HEK293 (cell line): ENCODE data around the gene FAM171A2.
"Not testable (repeated sequence)": the region's sequence is repeated elsewhere in the genome, so short reads cannot be mapped to it uniquely, and the experiment has no call there.

Experiments
- CTCF ChIA-PET: fragments of 350-600 bp; formaldehyde crosslinking; extraction: SDS; loops from one replicate; lab custom pipeline; 2021; ENCODE audit warnings: antibody characterized with exemption; lab: Yijun Ruan, JAX
- POLR2A ChIA-PET: fragments of 300-600 bp; formaldehyde crosslinking; extraction: SDS; loops from one replicate; lab custom pipeline; 2020; ENCODE audit warnings: antibody characterized with exemption, inconsistent platforms; lab: Yijun Ruan, JAX
- H3K27ac ChIP-seq: fragments of 200-500 bp; sonication (Bioruptor generic); 2 replicates; pipeline ENCODE4 v1.5.1; 2014; ENCODE audit warnings: low read depth, low read length, control low read depth, inconsistent platforms; ENCODE audit errors: extremely low read depth
- H3K36me3 ChIP-seq, 2 experiments: fragments of 200-500 bp in 1 of 2; sonication (Bioruptor generic) in 1 of 2; 1 replicate in 1 of 2; 2 replicates in 1 of 2; pipeline ENCODE4 v1.5.1; 2014 to 2017; ENCODE audit warnings: inconsistent platforms in 2 of 2, low read length in 2 of 2; ENCODE audit not compliant: control insufficient read depth in 2 of 2, insufficient read depth in 1 of 2
- H3K4me1 ChIP-seq: fragments of 200-500 bp; sonication (Bioruptor generic); 2 replicates; pipeline ENCODE4 v1.5.1; 2014; ENCODE audit warnings: mild to moderate bottlenecking, low read length, inconsistent platforms; ENCODE audit not compliant: control insufficient read depth, insufficient read depth
- H3K4me3 ChIP-seq: 2 replicates; pipeline ENCODE4 v1.5.1; 2011; ENCODE audit warnings: low read depth, mild to moderate bottlenecking, control low read depth, low read length, moderate library complexity
- H3K9me3 ChIP-seq: fragments of 200-500 bp; sonication (Bioruptor generic); 2 replicates; pipeline ENCODE4 v1.5.1; 2014; ENCODE audit warnings: low read depth, low read length, inconsistent platforms; ENCODE audit not compliant: control insufficient read depth, insufficient read depth
- HOXC10 ChIP-seq: sonication (generic); formaldehyde crosslinking; IDR thresholded peaks from 2 replicates; pipeline ENCODE4 v1.8.1; 2023; ENCODE audit warnings: mild to moderate bottlenecking, missing genetic modification reagents
- SP2 ChIP-seq: fragments of 450-650 bp; formaldehyde crosslinking; IDR thresholded peaks from 2 replicates; pipeline ENCODE4 v1.5.1; 2016; ENCODE audit warnings: missing biosample characterization, missing genetic modification characterization
- ZBTB17 ChIP-seq: fragments of 450-650 bp; formaldehyde crosslinking; IDR thresholded peaks from 2 replicates; pipeline ENCODE4 v1.5.1; 2016; ENCODE audit warnings: missing biosample characterization, missing genetic modification characterization
- ZIC2 ChIP-seq: fragments of 450-650 bp; formaldehyde crosslinking; IDR thresholded peaks from 2 replicates; pipeline ENCODE4 v1.5.1; 2016; ENCODE audit warnings: missing biosample characterization, missing genetic modification characterization
- ZNF175 ChIP-seq: fragments of 450-650 bp; formaldehyde crosslinking; IDR thresholded peaks from 2 replicates; pipeline ENCODE4 v1.5.1; 2016; ENCODE audit warnings: missing biosample characterization, missing genetic modification characterization
- ZNF19 ChIP-seq: fragments of 450-650 bp; formaldehyde crosslinking; IDR thresholded peaks from 2 replicates; pipeline ENCODE4; 2016; ENCODE audit warnings: missing biosample characterization, missing genetic modification characterization, low read depth
- ZNF274 ChIP-seq, 2 experiments: fragments of 200-500 bp in 1 of 2; fragments of 450-650 bp in 1 of 2; sonication (Bioruptor generic) in 1 of 2; formaldehyde crosslinking in 1 of 2; IDR thresholded peaks; 2 replicates each; pipeline versions ENCODE4 v1.5.1 to v1.6.1; 2014 to 2016; ENCODE audit warnings: borderline replicate concordance in 1 of 2, inconsistent platforms in 1 of 2, low read length in 1 of 2, missing biosample characterization in 1 of 2, missing genetic modification characterization in 1 of 2
- ZNF354C ChIP-seq: fragments of 450-650 bp; formaldehyde crosslinking; IDR thresholded peaks from 2 replicates; pipeline ENCODE4 v1.5.1; 2016; ENCODE audit warnings: missing biosample characterization, missing genetic modification characterization, low read depth, borderline replicate concordance
- ZNF426 ChIP-seq: fragments of 450-650 bp; formaldehyde crosslinking; IDR thresholded peaks from 2 replicates; pipeline ENCODE4 v1.5.1; 2017; ENCODE audit warnings: missing biosample characterization, missing genetic modification characterization, mild to moderate bottlenecking, inconsistent platforms, moderate library complexity
- ZNF785 ChIP-seq: fragments of 450-650 bp; formaldehyde crosslinking; IDR thresholded peaks from 2 replicates; pipeline ENCODE4 v1.5.1; 2016; ENCODE audit warnings: missing biosample characterization, missing genetic modification characterization
- ZSCAN30 ChIP-seq: fragments of 450-650 bp; IDR thresholded peaks from 2 replicates; pipeline ENCODE4 v1.5.1; 2018; ENCODE audit warnings: missing biosample characterization, mild to moderate bottlenecking, missing genetic modification characterization, moderate library complexity
- TF ChIP-seq, protein P1 (sequence below): fragments of 450-650 bp; formaldehyde crosslinking; IDR thresholded peaks from 2 replicates; pipeline ENCODE4 v1.5.1; 2016; ENCODE audit warnings: missing biosample characterization, missing genetic modification characterization
- TF ChIP-seq, protein P2 (sequence below): fragments of 450-650 bp; formaldehyde crosslinking; IDR thresholded peaks from 2 replicates; pipeline ENCODE4 v1.5.1; 2016; ENCODE audit warnings: missing biosample characterization, missing genetic modification characterization

FAM171A2 gene

DNA sequence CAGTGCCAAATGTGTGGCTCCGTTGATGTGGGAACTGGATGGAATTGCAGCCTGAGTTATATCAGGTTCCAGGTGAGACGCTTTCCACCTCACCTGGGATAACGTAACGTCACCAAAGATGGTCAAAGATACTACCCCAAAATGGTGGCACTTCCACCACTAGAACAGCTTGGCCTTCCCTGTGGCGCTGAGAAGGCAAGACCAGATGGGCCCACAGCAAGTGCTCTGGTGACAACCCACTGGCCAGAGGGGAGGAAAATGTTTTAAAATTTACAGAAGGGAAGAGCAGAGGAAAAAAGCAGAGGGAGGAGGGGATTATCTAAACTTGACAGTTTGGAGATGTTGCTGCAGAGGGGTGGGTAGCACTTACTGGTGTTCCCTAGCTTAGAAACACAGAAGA is 33.3 kb upstream of the FAM171A2 start:
- peaks cover 19 to 56% of the 10 kb centered on the region in 2 experiments for H3K36me3 ChIP-seq
- CTCF ChIA-PET: interaction anchor here (0.7 to 2.2 kb wide), 6 partner anchors 10 to 193 kb away, joined by 3 to 10 read pairs (median 4); no protein-coding TSS in a partner anchor
- POLR2A ChIA-PET: no interaction called here

DNA sequence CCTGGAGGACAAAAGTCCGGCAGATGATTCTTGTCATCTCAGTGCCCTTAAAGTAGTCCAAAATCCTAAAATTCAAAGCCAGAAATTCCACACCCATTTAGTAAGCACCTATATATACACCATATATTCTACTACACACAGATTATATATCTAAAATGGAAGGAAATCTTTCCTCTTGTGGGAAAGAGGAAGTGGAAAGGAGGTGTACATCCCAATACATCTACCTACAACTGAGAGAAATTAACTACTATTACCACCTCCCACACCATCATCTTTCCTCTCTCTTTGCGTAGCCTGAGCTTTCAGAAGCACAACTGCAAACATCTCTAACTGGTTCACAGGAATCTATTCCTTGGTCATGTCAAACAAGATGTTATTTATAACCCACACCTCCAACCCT is 31.2 kb upstream of the FAM171A2 start:
- Histone ChIP-seq H3K9me3 (no peaks in the 10 kb centered on the region), H3K4me3 (no peak overlapping the region), H3K36me3 (peaks cover 6 to 37% of the 10 kb centered on the region in 2 experiments; a peak in 2 of 3 replicates), H3K27ac (no peak overlapping the region), H3K4me1 (no peaks in the 10 kb centered on the region)
- POLR2A ChIA-PET: no interaction called here
- CTCF ChIA-PET: interaction anchor here (0.6 to 2.2 kb wide), 6 partner anchors 10 to 278 kb away, joined by 3 to 9 read pairs (median 4); no protein-coding TSS in a partner anchor
- TF ChIP-seq ZNF426 (tag by site-specific recombination): no peak

More for the DNA sequence above, 33.3 kb upstream of the FAM171A2 start:
- Histone ChIP-seq H3K4me3 (no peak overlapping the region), H3K27ac (no peak overlapping the region), H3K4me1 (no peaks in the 10 kb centered on the region), H3K9me3 (no peaks in the 10 kb centered on the region)
- TF ChIP-seq ZNF19 (no peak), SP2 (tag by site-specific recombination) (no peak), ZSCAN30 (tag by site-specific recombination) (no peak), ZNF175 (tag by site-specific recombination) (no peak), ZIC2 (tag by site-specific recombination) (no peak), ZNF354C (tag by site-specific recombination) (no peak), HOXC10 (CRISPR knock-in tag) (no peak), ZNF274 (IDR thresholded peaks at IDR 0.05; ENCODE audit: low read length) (no peak), ZNF274 (tag by site-specific recombination; IDR thresholded peaks at IDR 0.05; ENCODE audit: borderline replicate concordance) (no peak), ZNF785 (tag by site-specific recombination) (no peak), ZBTB17 (tag by site-specific recombination) (no peak)
- TF ChIP-seq, protein P1, sequence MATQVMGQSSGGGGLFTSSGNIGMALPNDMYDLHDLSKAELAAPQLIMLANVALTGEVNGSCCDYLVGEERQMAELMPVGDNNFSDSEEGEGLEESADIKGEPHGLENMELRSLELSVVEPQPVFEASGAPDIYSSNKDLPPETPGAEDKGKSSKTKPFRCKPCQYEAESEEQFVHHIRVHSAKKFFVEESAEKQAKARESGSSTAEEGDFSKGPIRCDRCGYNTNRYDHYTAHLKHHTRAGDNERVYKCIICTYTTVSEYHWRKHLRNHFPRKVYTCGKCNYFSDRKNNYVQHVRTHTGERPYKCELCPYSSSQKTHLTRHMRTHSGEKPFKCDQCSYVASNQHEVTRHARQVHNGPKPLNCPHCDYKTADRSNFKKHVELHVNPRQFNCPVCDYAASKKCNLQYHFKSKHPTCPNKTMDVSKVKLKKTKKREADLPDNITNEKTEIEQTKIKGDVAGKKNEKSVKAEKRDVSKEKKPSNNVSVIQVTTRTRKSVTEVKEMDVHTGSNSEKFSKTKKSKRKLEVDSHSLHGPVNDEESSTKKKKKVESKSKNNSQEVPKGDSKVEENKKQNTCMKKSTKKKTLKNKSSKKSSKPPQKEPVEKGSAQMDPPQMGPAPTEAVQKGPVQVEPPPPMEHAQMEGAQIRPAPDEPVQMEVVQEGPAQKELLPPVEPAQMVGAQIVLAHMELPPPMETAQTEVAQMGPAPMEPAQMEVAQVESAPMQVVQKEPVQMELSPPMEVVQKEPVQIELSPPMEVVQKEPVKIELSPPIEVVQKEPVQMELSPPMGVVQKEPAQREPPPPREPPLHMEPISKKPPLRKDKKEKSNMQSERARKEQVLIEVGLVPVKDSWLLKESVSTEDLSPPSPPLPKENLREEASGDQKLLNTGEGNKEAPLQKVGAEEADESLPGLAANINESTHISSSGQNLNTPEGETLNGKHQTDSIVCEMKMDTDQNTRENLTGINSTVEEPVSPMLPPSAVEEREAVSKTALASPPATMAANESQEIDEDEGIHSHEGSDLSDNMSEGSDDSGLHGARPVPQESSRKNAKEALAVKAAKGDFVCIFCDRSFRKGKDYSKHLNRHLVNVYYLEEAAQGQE (tag by site-specific recombination): no peak
- TF ChIP-seq, protein P2, sequence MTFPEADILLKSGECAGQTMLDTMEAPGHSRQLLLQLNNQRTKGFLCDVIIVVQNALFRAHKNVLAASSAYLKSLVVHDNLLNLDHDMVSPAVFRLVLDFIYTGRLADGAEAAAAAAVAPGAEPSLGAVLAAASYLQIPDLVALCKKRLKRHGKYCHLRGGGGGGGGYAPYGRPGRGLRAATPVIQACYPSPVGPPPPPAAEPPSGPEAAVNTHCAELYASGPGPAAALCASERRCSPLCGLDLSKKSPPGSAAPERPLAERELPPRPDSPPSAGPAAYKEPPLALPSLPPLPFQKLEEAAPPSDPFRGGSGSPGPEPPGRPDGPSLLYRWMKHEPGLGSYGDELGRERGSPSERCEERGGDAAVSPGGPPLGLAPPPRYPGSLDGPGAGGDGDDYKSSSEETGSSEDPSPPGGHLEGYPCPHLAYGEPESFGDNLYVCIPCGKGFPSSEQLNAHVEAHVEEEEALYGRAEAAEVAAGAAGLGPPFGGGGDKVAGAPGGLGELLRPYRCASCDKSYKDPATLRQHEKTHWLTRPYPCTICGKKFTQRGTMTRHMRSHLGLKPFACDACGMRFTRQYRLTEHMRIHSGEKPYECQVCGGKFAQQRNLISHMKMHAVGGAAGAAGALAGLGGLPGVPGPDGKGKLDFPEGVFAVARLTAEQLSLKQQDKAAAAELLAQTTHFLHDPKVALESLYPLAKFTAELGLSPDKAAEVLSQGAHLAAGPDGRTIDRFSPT: no peak

DNA sequence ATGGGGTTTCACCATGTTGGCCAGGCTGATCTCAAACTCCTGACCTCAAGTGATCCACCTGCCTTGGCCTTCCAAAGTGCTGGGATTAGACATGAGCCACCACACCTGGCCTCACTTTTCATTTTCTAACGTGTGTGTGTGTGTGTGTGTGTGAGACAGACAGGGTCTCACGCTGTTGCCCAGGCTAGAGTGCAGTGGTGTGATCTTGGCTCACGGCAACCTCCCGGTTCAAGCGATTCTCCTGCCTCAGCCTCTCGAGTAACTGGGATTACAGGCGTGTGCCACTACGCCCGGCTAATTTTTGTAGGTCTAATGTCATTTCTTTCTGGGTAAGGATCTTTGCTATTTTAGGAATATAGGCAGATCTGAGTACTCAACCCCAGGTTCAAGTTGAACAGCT is 30.5 kb upstream of the FAM171A2 start:
- H3K9me3 ChIP-seq, H3K4me3 ChIP-seq, H3K4me1 ChIP-seq, POLR2A ChIA-PET, H3K27ac ChIP-seq: not testable (repeated sequence)
- CTCF ChIA-PET: interaction anchor here (0.7 to 1.9 kb wide), 3 partner anchors 9 to 137 kb away, joined by 4 to 9 read pairs (median 4); no protein-coding TSS in a partner anchor
- H3K36me3 ChIP-seq: peaks cover 6 to 30% of the 10 kb centered on the region in 2 experiments; a peak in 2 of 3 replicates
